IMR-90 (cell line): Measurements from ENCODE around the gene BBIP1. TPM values are rescaled to one million over a fixed set of nuclear protein-coding genes. Genes with fewer than 3 reads are reported as not detected.

Source experiments
- ATAC-seq: fragments of 200-7000 bp; cut with Tn5 transposase; 2 replicates; pipeline ENCODE4 v1.9.1; 2020; ENCODE audit warnings: low read depth, mild to moderate bottlenecking, moderate library complexity
- BruUV-seq: library from RNA; stranded (reverse); fragments of 400-500 nt; replicated peaks from 2 replicates; lab custom pipeline; 2021; lab: Mats Ljungman, UMichigan
- CTCF ChIA-PET: fragments of 300-600 bp; formaldehyde crosslinking; extraction: SDS; loops from one replicate; lab custom pipeline; 2021; ENCODE audit warnings: antibody characterized with exemption; lab: Yijun Ruan, JAX
- POLR2A ChIA-PET: fragments of 300-600 bp; sonication (Branson Sonifier 250); formaldehyde crosslinking; loops from one replicate; lab custom pipeline; 2022; ENCODE audit warnings: antibody characterized with exemption; ENCODE audit not compliant: unreplicated experiment; lab: Charles Lee
- DNase-seq: peaks from one replicate; pipeline ENCODE4 v3.0.0; 2013
- H2AFZ ChIP-seq: replicated peaks from 2 replicates; pipeline ENCODE3; 2013; ENCODE audit warnings: low read length, mild to moderate bottlenecking; ENCODE audit not compliant: poor library complexity
- H2AK5ac ChIP-seq: 2 replicates; pipeline ENCODE4 v1.6.1; 2013; ENCODE audit warnings: low read depth, low read length, inconsistent platforms
- H2AK9ac ChIP-seq: replicated peaks from 2 replicates; pipeline ENCODE3; 2013; ENCODE audit warnings: mild to moderate bottlenecking, low read depth, low read length, moderate library complexity; ENCODE audit not compliant: poor library complexity
- H2BK120ac ChIP-seq: 2 replicates; pipeline ENCODE4 v1.6.1; 2013; ENCODE audit warnings: low read depth, low read length, inconsistent platforms
- H2BK15ac ChIP-seq: 3 replicates; pipeline ENCODE4 v1.6.1; 2013; ENCODE audit warnings: low read depth, low read length, inconsistent platforms
- H2BK20ac ChIP-seq: 2 replicates; pipeline ENCODE4 v1.6.1; 2013; ENCODE audit warnings: low read depth, mild to moderate bottlenecking, inconsistent platforms, low read length, moderate library complexity
- H2BK5ac ChIP-seq: 2 replicates; pipeline ENCODE4 v1.6.1; 2013; ENCODE audit warnings: mild to moderate bottlenecking, low read depth, low read length, inconsistent platforms; ENCODE audit not compliant: poor library complexity, severe bottlenecking
- H3K14ac ChIP-seq: replicated peaks from 2 replicates; pipeline ENCODE4 v1.6.1; 2013; ENCODE audit warnings: low read depth, low read length, inconsistent platforms
- H3K18ac ChIP-seq: 2 replicates; pipeline ENCODE4 v1.6.1; 2013; ENCODE audit warnings: low read depth, low read length, control low read depth
- H3K23ac ChIP-seq: 2 replicates; pipeline ENCODE4 v1.6.1; 2013; ENCODE audit warnings: low read depth, low read length, inconsistent platforms
- H3K27ac ChIP-seq: 2 replicates; pipeline ENCODE4 v1.5.1; 2013; ENCODE audit warnings: mild to moderate bottlenecking, control low read depth, low read length; ENCODE audit not compliant: insufficient read depth
- H3K27me3 ChIP-seq: 2 replicates; pipeline ENCODE4 v1.6.1; 2013; ENCODE audit warnings: low read length; ENCODE audit not compliant: control insufficient read depth, insufficient read depth
- H3K36me3 ChIP-seq: 2 replicates; pipeline ENCODE4 v1.6.1; 2013; ENCODE audit warnings: low read length, mixed read lengths; ENCODE audit not compliant: control insufficient read depth, insufficient read depth
- H3K4ac ChIP-seq: 2 replicates; pipeline ENCODE4 v1.6.1; 2013; ENCODE audit warnings: low read depth, low read length, inconsistent platforms
- H3K4me1 ChIP-seq: 2 replicates; pipeline ENCODE4 v1.6.1; 2013; ENCODE audit warnings: low read length, mixed read lengths; ENCODE audit not compliant: control insufficient read depth, insufficient read depth
- H3K4me2 ChIP-seq: 2 replicates; pipeline ENCODE4 v1.6.1; 2013; ENCODE audit warnings: low read depth, mild to moderate bottlenecking, control low read depth, low read length, moderate library complexity
- H3K4me3 ChIP-seq: 2 replicates; pipeline ENCODE4 v1.5.1; 2013; ENCODE audit warnings: low read depth, mild to moderate bottlenecking, control low read depth, low read length, moderate library complexity; ENCODE audit not compliant: insufficient read depth
- H3K56ac ChIP-seq: 2 replicates; pipeline ENCODE4 v1.6.1; 2013; ENCODE audit warnings: low read length, inconsistent platforms; ENCODE audit not compliant: insufficient read depth; ENCODE audit errors: extremely low read depth
- H3K79me1 ChIP-seq, 2 experiments: 2 replicates each; pipeline ENCODE4 v1.6.1; 2013; ENCODE audit warnings: low read length in 2 of 2, inconsistent platforms in 1 of 2, low read depth in 1 of 2
- H3K9ac ChIP-seq: 2 replicates; pipeline ENCODE4 v1.6.1; 2013; ENCODE audit warnings: low read depth, low read length, control low read depth
- H3K9me1 ChIP-seq: 2 replicates; pipeline ENCODE4 v1.6.1; 2013; ENCODE audit warnings: low read length, inconsistent platforms; ENCODE audit not compliant: insufficient read depth
- H3K9me3 ChIP-seq: 2 replicates; pipeline ENCODE4 v1.6.1; 2013; ENCODE audit warnings: low read length; ENCODE audit not compliant: control insufficient read depth, insufficient read depth
- H4K20me1 ChIP-seq: 2 replicates; pipeline ENCODE4 v1.6.1; 2013; ENCODE audit warnings: low read length, inconsistent platforms; ENCODE audit not compliant: insufficient read depth
- H4K5ac ChIP-seq: 2 replicates; pipeline ENCODE4 v1.6.1; 2013; ENCODE audit warnings: mild to moderate bottlenecking, low read depth, low read length, control low read depth
- H4K8ac ChIP-seq, 2 experiments: 2 replicates each; pipeline ENCODE4 v1.6.1; 2013; ENCODE audit warnings: low read depth in 2 of 2, low read length in 2 of 2, control low read depth in 1 of 2, inconsistent platforms in 1 of 2
- H4K91ac ChIP-seq: 2 replicates; pipeline ENCODE4 v1.6.1; 2013; ENCODE audit warnings: low read depth, low read length, inconsistent platforms; ENCODE audit not compliant: insufficient read depth
- NFE2L2 ChIP-seq: fragments of 150-350 bp; IDR thresholded peaks from 2 replicates; pipeline ENCODE4 v1.6.1; 2016; ENCODE audit warnings: low read depth, mild to moderate bottlenecking, low read length
- RAD21 ChIP-seq: IDR thresholded peaks from 2 replicates; pipeline ENCODE4 v1.6.1; 2012; ENCODE audit warnings: low read length, improper control_type of control experiment
- WGBS, 2 experiments: methylation state at CpG; one replicate each; pipeline versions ENCODE4 v1.1.5 to v1.1.7; 2013; ENCODE audit warnings: missing lambda C conversion rate in 2 of 2; ENCODE audit not compliant: insufficient read length in 1 of 2; ENCODE audit errors: extremely low coverage in 2 of 2; 5-methylcytosine and 5-hydroxymethylcytosine counted together
- dilution Hi-C: fragments of 300-500 bp; cut with HindIII; formaldehyde crosslinking; loops from one replicate; pipeline ENCODE4 v1.14.3; 2018; ENCODE audit warnings: low sequenced_read_pairs; ENCODE audit not compliant: unreplicated experiment
- in situ Hi-C: fragments of 300-500 bp; cut with MboI; formaldehyde crosslinking; loops from 3 replicates; pipeline ENCODE4 v1.14.3; 2019; ENCODE audit warnings: low sequenced_read_pairs, inconsistent platforms, mixed read lengths
- intact Hi-C: fragments of 100-400 bp; cut with micrococcal nuclease; formaldehyde crosslinking; loops from 2 replicates; pipeline ENCODE4 v1.10.0; 2022
- polyA plus RNA-seq, 3 experiments: library from polyadenylated mRNA; depleted of rRNA; stranded (reverse); fragments of >200 nt; gene quantifications; 2 replicates each; pipeline ENCODE4 v1.2.3, GENCODE V29; 2012; ENCODE audit warnings: low replicate concordance in 1 of 3
- total RNA-seq: library from RNA; depleted of rRNA; stranded (reverse); fragments of >200 nt; gene quantifications from 2 replicates; pipeline ENCODE4 v1.2.3, GENCODE V29; 2012
- TF ChIP-seq, protein P1 (sequence below): fragments of 150-350 bp; IDR thresholded peaks from 2 replicates; pipeline ENCODE4 v1.6.1; 2016; ENCODE audit warnings: low read depth, mild to moderate bottlenecking, low read length, moderate library complexity, borderline replicate concordance
- TF ChIP-seq, protein P2 (sequence below): conservative IDR thresholded peaks from 2 replicates; pipeline ENCODE4 v1.5.1; 2012; ENCODE audit warnings: mild to moderate bottlenecking, low read depth, low read length, improper control_type of control experiment

BBIP1 gene
- total and polyA plus RNA-seq, 2 of the 4 experiments (the other 2 are of a cell fraction), result 17.4 to 19.9 TPM

DNA sequence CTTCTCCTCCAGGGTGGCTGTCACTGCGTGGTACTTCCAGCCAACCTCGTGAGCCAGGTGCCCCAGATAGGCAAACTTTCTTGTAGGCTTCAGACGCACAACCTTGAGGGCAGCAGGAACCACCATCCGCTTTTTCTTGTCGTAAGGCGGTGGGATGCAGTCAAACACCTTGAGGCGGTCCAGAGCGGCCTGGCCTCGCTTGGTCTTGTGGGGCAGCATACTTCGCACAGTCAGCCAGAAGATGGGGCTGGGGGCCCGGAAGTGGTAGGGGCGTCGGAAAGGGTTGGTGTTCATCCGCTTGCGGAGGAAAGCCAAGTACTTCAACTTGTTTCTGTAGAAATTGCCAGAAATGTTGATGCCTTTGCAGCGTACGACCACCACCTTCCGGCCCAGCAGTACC, 17.8 kb upstream of the BBIP1 start:
- Histone ChIP-seq H3K14ac (no peak overlapping the region), H3K36me3 (peaks cover 5% of the 10 kb centered on the region; the same call in 1 of the 2 replicates), H3K27me3 (no peaks in the 10 kb centered on the region), H3K4me2 (no peak overlapping the region), H2AFZ (no peak overlapping the region), H3K79me1 (peaks cover 11 to 48% of the 10 kb centered on the region in 2 experiments), H3K27ac (no peak overlapping the region), H2BK15ac (no peak overlapping the region), H3K9ac (no peak overlapping the region), H3K18ac (no peak overlapping the region), H2BK120ac (no peak overlapping the region), H3K23ac (no peak overlapping the region), H3K56ac (no peak overlapping the region), H2AK5ac (no peak overlapping the region), H3K4me3 (no peak overlapping the region), H4K8ac (no peak overlapping the region), H2BK20ac (no peak overlapping the region), H4K20me1 (peaks cover 43% of the 10 kb centered on the region), H3K9me1 (peaks cover 9% of the 10 kb centered on the region), H2AK9ac (no peak overlapping the region), H4K91ac (no peak overlapping the region), H3K9me3 (no peaks in the 10 kb centered on the region), H2BK5ac (no peak overlapping the region), H4K5ac (no peak overlapping the region), H3K4me1 (peaks cover 4% of the 10 kb centered on the region), H3K4ac (no peak overlapping the region)
- CTCF ChIA-PET, result no interaction called here
- intact Hi-C loops, result no loop called here
- DNase-seq, result no peak
- TF ChIP-seq NFE2L2, result no peak
- TF ChIP-seq, protein P1, sequence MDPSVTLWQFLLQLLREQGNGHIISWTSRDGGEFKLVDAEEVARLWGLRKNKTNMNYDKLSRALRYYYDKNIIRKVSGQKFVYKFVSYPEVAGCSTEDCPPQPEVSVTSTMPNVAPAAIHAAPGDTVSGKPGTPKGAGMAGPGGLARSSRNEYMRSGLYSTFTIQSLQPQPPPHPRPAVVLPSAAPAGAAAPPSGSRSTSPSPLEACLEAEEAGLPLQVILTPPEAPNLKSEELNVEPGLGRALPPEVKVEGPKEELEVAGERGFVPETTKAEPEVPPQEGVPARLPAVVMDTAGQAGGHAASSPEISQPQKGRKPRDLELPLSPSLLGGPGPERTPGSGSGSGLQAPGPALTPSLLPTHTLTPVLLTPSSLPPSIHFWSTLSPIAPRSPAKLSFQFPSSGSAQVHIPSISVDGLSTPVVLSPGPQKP, result no peak
- TF ChIP-seq, protein P2, sequence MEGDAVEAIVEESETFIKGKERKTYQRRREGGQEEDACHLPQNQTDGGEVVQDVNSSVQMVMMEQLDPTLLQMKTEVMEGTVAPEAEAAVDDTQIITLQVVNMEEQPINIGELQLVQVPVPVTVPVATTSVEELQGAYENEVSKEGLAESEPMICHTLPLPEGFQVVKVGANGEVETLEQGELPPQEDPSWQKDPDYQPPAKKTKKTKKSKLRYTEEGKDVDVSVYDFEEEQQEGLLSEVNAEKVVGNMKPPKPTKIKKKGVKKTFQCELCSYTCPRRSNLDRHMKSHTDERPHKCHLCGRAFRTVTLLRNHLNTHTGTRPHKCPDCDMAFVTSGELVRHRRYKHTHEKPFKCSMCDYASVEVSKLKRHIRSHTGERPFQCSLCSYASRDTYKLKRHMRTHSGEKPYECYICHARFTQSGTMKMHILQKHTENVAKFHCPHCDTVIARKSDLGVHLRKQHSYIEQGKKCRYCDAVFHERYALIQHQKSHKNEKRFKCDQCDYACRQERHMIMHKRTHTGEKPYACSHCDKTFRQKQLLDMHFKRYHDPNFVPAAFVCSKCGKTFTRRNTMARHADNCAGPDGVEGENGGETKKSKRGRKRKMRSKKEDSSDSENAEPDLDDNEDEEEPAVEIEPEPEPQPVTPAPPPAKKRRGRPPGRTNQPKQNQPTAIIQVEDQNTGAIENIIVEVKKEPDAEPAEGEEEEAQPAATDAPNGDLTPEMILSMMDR, result no peak
- TF ChIP-seq RAD21, result no peak
- dilution Hi-C loops, result no loop called here
- in situ Hi-C loops, result no loop called here
- POLR2A ChIA-PET, result no interaction called here
- BruUV-seq, result no TSS peak
- 98% methylated on average over 15 of the region's 18 CpGs; no CpG with 5 or more reads in 1 of the 2 experiments for WGBS, 2 experiments
- no peak for ATAC-seq
